Posterior cingulate gyrus (tissue), 11 donors: ENCODE results near the gene ADAMTSL5.
"Not testable (repeated sequence)": the region's sequence is repeated elsewhere in the genome, so short reads cannot be mapped to it uniquely, and the experiment has no call there.

Experiments used
- DNase-seq, 10 donors: peaks; one replicate each; pipeline versions ENCODE4 v3.0.0 to v3.0.0-alpha.2; 2020 to 2021; ENCODE audit warnings: mixed read lengths in 3 of 10
- intact Hi-C: fragments of 100-400 bp; cut with DNase I; formaldehyde crosslinking; loops from one replicate; pipeline ENCODE4 v1.15.1; 2023

Gene ADAMTSL5

GRCh38 chr19:1531587-1531986 is 18.8 kb upstream of the ADAMTSL5 start:
- intact Hi-C loops, result no loop called here

GRCh38 chr19:1530856-1531255 is 18.0 kb upstream of the ADAMTSL5 start:
- intact Hi-C loops, DNase-seq: not testable (repeated sequence)

More at GRCh38 chr19:1531587-1531986, 18.8 kb upstream of the ADAMTSL5 start:
- DNase-seq, result no peak

- intact Hi-C loops, result no loop called here
- no peak for DNase-seq
Observed at GRCh38 chr19:1529430-1529816, 16.6 kb upstream of the ADAMTSL5 start.

GRCh38 chr19:1528596-1529429 is 16.0 kb upstream of the ADAMTSL5 start:
- DNase-seq, result no peak
- intact Hi-C loops, result no loop called here

- DNase-seq, result no peak
- intact Hi-C loops, result no loop called here
Observed at GRCh38 chr19:1527650-1528309, 15.0 kb upstream of the ADAMTSL5 start.

- DNase-seq, result no peak
- intact Hi-C loops, result no loop called here
Observed at GRCh38 chr19:1526979-1527649, 14.3 kb upstream of the ADAMTSL5 start.

GRCh38 chr19:1526066-1526778 is 13.4 kb upstream of the ADAMTSL5 start:
- intact Hi-C loops, result no loop called here

GRCh38 chr19:1525343-1525742 is 12.5 kb upstream of the ADAMTSL5 start:
- intact Hi-C loops, result no loop called here
- no peak for DNase-seq

More at GRCh38 chr19:1526066-1526778, 13.4 kb upstream of the ADAMTSL5 start:
- no peak for DNase-seq

GRCh38 chr19:1524972-1525325 is 12.1 kb upstream of the ADAMTSL5 start:
- no peak for DNase-seq
- intact Hi-C loops, result no loop called here

- no peak for DNase-seq
Observed at GRCh38 chr19:1524287-1524971, 11.6 kb upstream of the ADAMTSL5 start.

GRCh38 chr19:1523412-1524286 is 10.8 kb upstream of the ADAMTSL5 start, which contains the start of gene PLK5:
TSS of gene PLK5 (plus strand) at chr19:1524077. CDS start at chr19:1526997, 2,920 bp downstream.
- intact Hi-C loops, result no loop called here
- peak in 4 of 10 donors; percentile 24 to 35 (median 28) for DNase-seq

More at GRCh38 chr19:1524287-1524971, 11.6 kb upstream of the ADAMTSL5 start:
- intact Hi-C loops, result no loop called here

GRCh38 chr19:1522838-1523237 is 10.0 kb upstream of the ADAMTSL5 start:
- intact Hi-C loops, result no loop called here
- DNase-seq, result no peak

GRCh38 chr19:1522061-1522460 is 9.2 kb upstream of the ADAMTSL5 start:
- intact Hi-C loops, result no loop called here
- no peak for DNase-seq

GRCh38 chr19:1521636-1522035 is 8.8 kb upstream of the ADAMTSL5 start:
- intact Hi-C loops, result no loop called here
- DNase-seq, result peak; percentile 23 to 91 (median 60)

GRCh38 chr19:1520203-1520780 is 7.5 kb upstream of the ADAMTSL5 start:
- intact Hi-C loops, result no loop called here

GRCh38 chr19:1519802-1520201 is 7.0 kb upstream of the ADAMTSL5 start:
- DNase-seq, intact Hi-C loops: not testable (repeated sequence)

More at GRCh38 chr19:1520203-1520780, 7.5 kb upstream of the ADAMTSL5 start:
- no peak for DNase-seq

GRCh38 chr19:1518471-1518870 is 5.7 kb upstream of the ADAMTSL5 start:
- intact Hi-C loops, result no loop called here
- DNase-seq, result no peak

- no peak for DNase-seq
- intact Hi-C loops, result no loop called here
Observed at GRCh38 chr19:1516395-1516753, 3.6 kb upstream of the ADAMTSL5 start.
